Liver (tissue), 9 donors: Measurements from ENCODE around the gene RFFL. TPM values are rescaled to one million over a fixed set of nuclear protein-coding genes. Genes with fewer than 3 reads are reported as not detected.
A peak's percentile ranks its signal among the peaks of the same experiment; 100 is the strongest.

Source experiments
- DNase-seq: peaks from one replicate; pipeline ENCODE4 v3.0.0-alpha.2; 2017; ENCODE audit warnings: low spot score
- H3K27ac ChIP-seq, 2 donors: one replicate each; pipeline ENCODE4 v1.7.0; 2013; ENCODE audit warnings: inconsistent platforms in 2 of 2, low read length in 2 of 2, control low read depth in 1 of 2, low read depth in 1 of 2, mild to moderate bottlenecking in 1 of 2
- H3K27me3 ChIP-seq, 4 donors: one replicate each; pipeline versions ENCODE4 v1.6.1 to v1.7.0; 2013; ENCODE audit warnings: low read length in 3 of 4, inconsistent platforms in 1 of 4, mild to moderate bottlenecking in 1 of 4, moderate library complexity in 1 of 4; ENCODE audit not compliant: control insufficient read depth in 4 of 4, insufficient read depth in 4 of 4
- H3K36me3 ChIP-seq, 4 donors: one replicate each; pipeline versions ENCODE4 v1.6.1 to v1.7.0; 2013; ENCODE audit warnings: low read length in 3 of 4, mild to moderate bottlenecking in 3 of 4, low read depth in 1 of 4, moderate library complexity in 1 of 4; ENCODE audit not compliant: control insufficient read depth in 4 of 4, insufficient read depth in 3 of 4
- H3K4me1 ChIP-seq, 4 donors: one replicate each; pipeline versions ENCODE4 v1.6.1 to v1.7.0; 2013; ENCODE audit warnings: low read length in 3 of 4, mild to moderate bottlenecking in 3 of 4, moderate library complexity in 1 of 4; ENCODE audit not compliant: control insufficient read depth in 4 of 4, insufficient read depth in 4 of 4
- H3K4me3 ChIP-seq, 3 donors: one replicate each; pipeline versions ENCODE4 v1.6.1 to v1.7.0; 2013; ENCODE audit warnings: low read length in 3 of 3, control low read depth in 1 of 3, low read depth in 1 of 3, mild to moderate bottlenecking in 1 of 3
- H3K9ac ChIP-seq, 2 donors: one replicate each; pipeline ENCODE4 v1.7.0; 2013; ENCODE audit warnings: low read length in 2 of 2, mild to moderate bottlenecking in 2 of 2, moderate library complexity in 2 of 2, control low read depth in 1 of 2, low read depth in 1 of 2
- H3K9me3 ChIP-seq, 4 donors: one replicate each; pipeline versions ENCODE4 v1.6.1 to v1.7.0; 2013; ENCODE audit warnings: low read length in 3 of 4; ENCODE audit not compliant: control insufficient read depth in 4 of 4
- FOXA2 ChIP-seq: IDR thresholded peaks from 2 replicates; pipeline ENCODE4 v1.6.1; 2016; ENCODE audit warnings: antibody characterized with exemption
- GABPA ChIP-seq, 2 donors: IDR thresholded peaks in 1 of 2; conservative IDR thresholded peaks in 1 of 2; 2 replicates each; pipeline ENCODE4 v1.6.1; 2016; ENCODE audit warnings: antibody characterized with exemption in 2 of 2, mild to moderate bottlenecking in 1 of 2, moderate library complexity in 1 of 2
- HNF4A ChIP-seq, 2 donors: conservative IDR thresholded peaks; 2 replicates each; pipeline ENCODE4 v1.6.1; 2016; ENCODE audit warnings: antibody characterized with exemption in 2 of 2, mild to moderate bottlenecking in 2 of 2
- HNF4G ChIP-seq: IDR thresholded peaks from 2 replicates; pipeline ENCODE4 v1.6.1; 2016; ENCODE audit warnings: antibody characterized with exemption
- JUND ChIP-seq, 2 donors: IDR thresholded peaks; 2 replicates each; pipeline ENCODE4 v1.6.1; 2016; ENCODE audit warnings: antibody characterized with exemption in 2 of 2
- NR2F2 ChIP-seq: IDR thresholded peaks from 2 replicates; pipeline ENCODE4 v1.6.1; 2016; ENCODE audit warnings: antibody characterized with exemption
- RAD21 ChIP-seq, 2 donors: IDR thresholded peaks; 2 replicates each; pipeline ENCODE4 v1.6.1; 2016; ENCODE audit warnings: antibody characterized with exemption in 2 of 2, mild to moderate bottlenecking in 2 of 2
- RXRA ChIP-seq, 2 donors: IDR thresholded peaks; 2 replicates each; pipeline ENCODE4 v1.6.1; 2017 to 2018; ENCODE audit warnings: antibody characterized with exemption in 2 of 2, mild to moderate bottlenecking in 1 of 2
- SP1 ChIP-seq: IDR thresholded peaks from 2 replicates; pipeline ENCODE4 v1.6.1; 2018; ENCODE audit warnings: antibody characterized with exemption, mild to moderate bottlenecking
- TAF1 ChIP-seq: conservative IDR thresholded peaks from 2 replicates; pipeline ENCODE4 v1.6.1; 2016; ENCODE audit warnings: antibody characterized with exemption, mild to moderate bottlenecking
- YY1 ChIP-seq: IDR thresholded peaks from 2 replicates; pipeline ENCODE4 v1.6.1; 2016; ENCODE audit warnings: antibody characterized with exemption, mild to moderate bottlenecking
- WGBS: extraction: QIAGEN DNeasy Blood & Tissue Kit; methylation state at CpG from one replicate; pipeline ENCODE4 v1.1.7; 2013; 5-methylcytosine and 5-hydroxymethylcytosine counted together
- polyA plus RNA-seq, 2 donors: library from polyadenylated mRNA; stranded (reverse) in 1 of 2; unstranded in 1 of 2; fragments of 200-250 nt in 1 of 2; fragments of >200 nt in 1 of 2; fragmentation: Nextera tagmentation in 1 of 2; extraction: Ambion mirVana in 1 of 2; gene quantifications; one replicate each; pipeline versions ENCODE4 v1.2.1 to v1.2.3, GENCODE V29; 2013 to 2015
- total RNA-seq, 2 donors: library from RNA; depleted of rRNA; stranded (reverse); fragments of >200 nt; gene quantifications; one replicate each; pipeline ENCODE4 v1.2.3, GENCODE V29; 2014
- TF ChIP-seq, protein P1 (sequence below): IDR thresholded peaks from 2 replicates; pipeline ENCODE4 v1.6.1; 2016; ENCODE audit warnings: antibody characterized with exemption
- TF ChIP-seq, protein P2 (sequence below): IDR thresholded peaks from 2 replicates; pipeline ENCODE4 v1.6.1; 2016; ENCODE audit warnings: antibody characterized with exemption, mild to moderate bottlenecking
- TF ChIP-seq, protein P3 (sequence below): IDR thresholded peaks from 2 replicates; pipeline ENCODE4 v1.6.1; 2016; ENCODE audit warnings: antibody characterized with exemption
- TF ChIP-seq, protein P4 (sequence below): fragments of 150-350 bp; IDR thresholded peaks from 2 replicates; pipeline ENCODE4 v1.5.1; 2017; ENCODE audit warnings: improper control_type of control experiment, low read depth, low read length; ENCODE audit not compliant: missing input control
- donor health status: healthy.
- donor health status: healthy.
- donor health status: healthy.
- donor health status: healthy.
- donor health status: healthy.

RFFL gene
- total and polyA plus RNA-seq, 4 donors, result 15.9 to 28.0 (median 22.0) TPM

DNA sequence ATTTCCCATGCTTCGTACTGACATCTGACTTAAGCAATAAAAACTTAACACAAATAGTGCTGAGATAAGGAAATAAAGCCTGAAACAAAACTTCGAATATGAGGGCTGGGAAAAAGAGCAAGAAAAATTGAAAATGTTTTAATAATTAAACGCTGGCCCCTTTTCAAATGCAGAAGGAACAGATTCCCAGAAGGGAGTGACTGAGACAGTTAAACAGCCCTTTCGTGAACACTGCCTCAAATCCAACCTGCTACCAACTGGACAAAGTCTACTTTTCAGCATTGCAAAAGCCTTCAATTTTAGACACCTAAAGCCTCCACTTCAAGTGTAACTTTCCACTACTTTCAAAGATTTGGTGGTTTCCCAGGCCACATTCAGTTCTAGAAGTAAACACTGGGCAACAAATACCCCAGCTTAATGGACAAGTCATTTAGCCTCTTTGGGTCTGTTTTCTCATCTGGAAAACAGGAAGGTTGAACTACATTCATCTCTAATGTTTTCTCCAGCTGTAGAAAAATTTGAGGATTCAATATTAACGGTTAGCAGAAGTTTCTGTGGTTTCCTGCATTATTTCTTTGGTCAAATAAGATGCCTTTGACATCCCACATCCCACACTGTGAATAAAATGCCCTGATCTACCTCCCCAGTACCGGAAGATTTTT, 11.8 kb downstream of the RFFL start:
- no peak for DNase-seq
- peak; percentile 19 to 23 for TF ChIP-seq RAD21 (IDR thresholded peaks at IDR 0.05)
- TF ChIP-seq YY1, result no peak
- TF ChIP-seq, protein P1, sequence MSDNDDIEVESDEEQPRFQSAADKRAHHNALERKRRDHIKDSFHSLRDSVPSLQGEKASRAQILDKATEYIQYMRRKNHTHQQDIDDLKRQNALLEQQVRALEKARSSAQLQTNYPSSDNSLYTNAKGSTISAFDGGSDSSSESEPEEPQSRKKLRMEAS, result no peak
- TF ChIP-seq HNF4G, result peak; percentile 56
- TF ChIP-seq RXRA (IDR thresholded peaks at IDR 0.05), result peak; percentile 14 to 45
- TF ChIP-seq JUND (IDR thresholded peaks at IDR 0.05), result peak; percentile 39 to 62
- TF ChIP-seq NR2F2, result no peak
- TF ChIP-seq, protein P2, sequence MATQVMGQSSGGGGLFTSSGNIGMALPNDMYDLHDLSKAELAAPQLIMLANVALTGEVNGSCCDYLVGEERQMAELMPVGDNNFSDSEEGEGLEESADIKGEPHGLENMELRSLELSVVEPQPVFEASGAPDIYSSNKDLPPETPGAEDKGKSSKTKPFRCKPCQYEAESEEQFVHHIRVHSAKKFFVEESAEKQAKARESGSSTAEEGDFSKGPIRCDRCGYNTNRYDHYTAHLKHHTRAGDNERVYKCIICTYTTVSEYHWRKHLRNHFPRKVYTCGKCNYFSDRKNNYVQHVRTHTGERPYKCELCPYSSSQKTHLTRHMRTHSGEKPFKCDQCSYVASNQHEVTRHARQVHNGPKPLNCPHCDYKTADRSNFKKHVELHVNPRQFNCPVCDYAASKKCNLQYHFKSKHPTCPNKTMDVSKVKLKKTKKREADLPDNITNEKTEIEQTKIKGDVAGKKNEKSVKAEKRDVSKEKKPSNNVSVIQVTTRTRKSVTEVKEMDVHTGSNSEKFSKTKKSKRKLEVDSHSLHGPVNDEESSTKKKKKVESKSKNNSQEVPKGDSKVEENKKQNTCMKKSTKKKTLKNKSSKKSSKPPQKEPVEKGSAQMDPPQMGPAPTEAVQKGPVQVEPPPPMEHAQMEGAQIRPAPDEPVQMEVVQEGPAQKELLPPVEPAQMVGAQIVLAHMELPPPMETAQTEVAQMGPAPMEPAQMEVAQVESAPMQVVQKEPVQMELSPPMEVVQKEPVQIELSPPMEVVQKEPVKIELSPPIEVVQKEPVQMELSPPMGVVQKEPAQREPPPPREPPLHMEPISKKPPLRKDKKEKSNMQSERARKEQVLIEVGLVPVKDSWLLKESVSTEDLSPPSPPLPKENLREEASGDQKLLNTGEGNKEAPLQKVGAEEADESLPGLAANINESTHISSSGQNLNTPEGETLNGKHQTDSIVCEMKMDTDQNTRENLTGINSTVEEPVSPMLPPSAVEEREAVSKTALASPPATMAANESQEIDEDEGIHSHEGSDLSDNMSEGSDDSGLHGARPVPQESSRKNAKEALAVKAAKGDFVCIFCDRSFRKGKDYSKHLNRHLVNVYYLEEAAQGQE, result peak; percentile 34
- peak in 1 of 2 donors; percentile 11 for TF ChIP-seq GABPA (IDR thresholded peaks at IDR 0.05 in 1 of 2, conservative IDR thresholded peaks at IDR 0.05 in 1 of 2)
- no peak for TF ChIP-seq TAF1
- TF ChIP-seq FOXA2, result peak; percentile 8
- TF ChIP-seq, protein P3, sequence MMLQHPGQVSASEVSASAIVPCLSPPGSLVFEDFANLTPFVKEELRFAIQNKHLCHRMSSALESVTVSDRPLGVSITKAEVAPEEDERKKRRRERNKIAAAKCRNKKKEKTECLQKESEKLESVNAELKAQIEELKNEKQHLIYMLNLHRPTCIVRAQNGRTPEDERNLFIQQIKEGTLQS, result peak; percentile 46
- TF ChIP-seq, protein P4, sequence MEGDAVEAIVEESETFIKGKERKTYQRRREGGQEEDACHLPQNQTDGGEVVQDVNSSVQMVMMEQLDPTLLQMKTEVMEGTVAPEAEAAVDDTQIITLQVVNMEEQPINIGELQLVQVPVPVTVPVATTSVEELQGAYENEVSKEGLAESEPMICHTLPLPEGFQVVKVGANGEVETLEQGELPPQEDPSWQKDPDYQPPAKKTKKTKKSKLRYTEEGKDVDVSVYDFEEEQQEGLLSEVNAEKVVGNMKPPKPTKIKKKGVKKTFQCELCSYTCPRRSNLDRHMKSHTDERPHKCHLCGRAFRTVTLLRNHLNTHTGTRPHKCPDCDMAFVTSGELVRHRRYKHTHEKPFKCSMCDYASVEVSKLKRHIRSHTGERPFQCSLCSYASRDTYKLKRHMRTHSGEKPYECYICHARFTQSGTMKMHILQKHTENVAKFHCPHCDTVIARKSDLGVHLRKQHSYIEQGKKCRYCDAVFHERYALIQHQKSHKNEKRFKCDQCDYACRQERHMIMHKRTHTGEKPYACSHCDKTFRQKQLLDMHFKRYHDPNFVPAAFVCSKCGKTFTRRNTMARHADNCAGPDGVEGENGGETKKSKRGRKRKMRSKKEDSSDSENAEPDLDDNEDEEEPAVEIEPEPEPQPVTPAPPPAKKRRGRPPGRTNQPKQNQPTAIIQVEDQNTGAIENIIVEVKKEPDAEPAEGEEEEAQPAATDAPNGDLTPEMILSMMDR, result no peak
- peak; percentile 87 for TF ChIP-seq SP1
- peak; percentile 82 to 88 for TF ChIP-seq HNF4A (conservative IDR thresholded peaks at IDR 0.05)
- H3K36me3 ChIP-seq, result peaks cover 0 to 2% (median 0%) of the 10 kb centered on the region in 4 donors
- H3K4me1 ChIP-seq, result peaks cover 20 to 40% (median 36%) of the 10 kb centered on the region in 4 donors
- WGBS, result 15% methylated on average over 6 of the region's 6 CpGs
- H3K4me3 ChIP-seq, result peak overlapping the region in 2 of 3 donors; percentile 20 to 35
- peak overlapping the region; percentile 91 to 96 for H3K27ac ChIP-seq
- H3K9me3 ChIP-seq, result no peaks in the 10 kb centered on the region
- peak overlapping the region; percentile 26 to 84 for H3K9ac ChIP-seq
- H3K27me3 ChIP-seq, result no peaks in the 10 kb centered on the region

DNA sequence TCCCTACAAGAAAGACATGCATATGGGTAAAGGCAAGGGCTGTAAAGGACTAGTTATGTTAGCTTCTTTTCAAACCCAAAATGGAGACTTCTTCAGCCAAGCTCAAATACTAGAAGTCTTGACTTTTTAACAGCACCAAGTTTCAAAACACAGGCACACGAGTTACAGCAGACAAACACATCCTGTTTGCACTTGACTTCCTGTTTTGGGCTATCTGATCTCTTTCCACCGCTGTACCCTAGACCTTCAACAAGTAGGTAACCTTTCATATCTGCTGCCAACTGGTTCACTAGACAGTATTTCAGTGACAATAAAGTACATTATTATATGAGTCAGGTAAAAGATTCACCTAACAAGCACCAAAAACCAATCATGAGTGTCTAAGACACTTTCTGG, 12.3 kb downstream of the RFFL start:
- H3K27me3 ChIP-seq, result no peaks in the 10 kb centered on the region
- peaks cover 20 to 45% (median 41%) of the 10 kb centered on the region in 4 donors for H3K4me1 ChIP-seq
- H3K9me3 ChIP-seq, result no peaks in the 10 kb centered on the region
- peak overlapping the region in 2 of 3 donors; percentile 20 to 35 for H3K4me3 ChIP-seq
- WGBS, result 1% methylated on average over 2 of the region's 2 CpGs
- no peak for DNase-seq
- TF ChIP-seq NR2F2 (no peak), RXRA (IDR thresholded peaks at IDR 0.05) (peak in 1 of 2 donors; percentile 5), RAD21 (IDR thresholded peaks at IDR 0.05) (peak in 1 of 2 donors; percentile 37), GABPA (IDR thresholded peaks at IDR 0.05 in 1 of 2, conservative IDR thresholded peaks at IDR 0.05 in 1 of 2) (peak; percentile 72 to 81), YY1 (peak; percentile 61), FOXA2 (peak; percentile 12)
- peak overlapping the region; percentile 91 to 96 for H3K27ac ChIP-seq
- H3K36me3 ChIP-seq, result peaks cover 0 to 2% (median 0%) of the 10 kb centered on the region in 4 donors
- H3K9ac ChIP-seq, result peak overlapping the region; percentile 26 to 84
